Urothelium cell line (cell line): ENCODE measurements around the gene DIS3L2.
"Not testable (repeated sequence)": the region's sequence is repeated elsewhere in the genome, so short reads cannot be mapped to it uniquely, and the experiment has no call there.

Experiments used
- DNase-seq: peaks from one replicate; pipeline ENCODE4 v3.0.0; 2011; ENCODE audit warnings: low spot score, mixed read lengths
- FAIRE-seq: peaks from 2 replicates; lab custom pipeline; 2011; peaks lifted over from hg19 to GRCh38; lab: Jason Lieb, UNC

DIS3L2 gene

GRCh38 chr2:232377841-232378734, 416.6 kb downstream of the DIS3L2 start:
- FAIRE-seq (no peak), DNase-seq (peak; percentile 49)

- not testable (repeated sequence) for FAIRE-seq
- DNase-seq: peak; percentile 41
Observed at GRCh38 chr2:232378735-232379151, 417.2 kb downstream of the DIS3L2 start, which contains the start of gene ALPP. TSS of gene ALPP (plus strand) at chr2:232378751. CDS start at chr2:232378803, 52 bp downstream.

GRCh38 chr2:232379610-232380590, 418.4 kb downstream of the DIS3L2 start:
- DNase-seq, FAIRE-seq: not testable (repeated sequence)

GRCh38 chr2:232381204-232382031, 419.9 kb downstream of the DIS3L2 start:
- not testable (repeated sequence) for DNase-seq, FAIRE-seq

GRCh38 chr2:232382331-232383225, 421.1 kb downstream of the DIS3L2 start:
- no peak for DNase-seq

GRCh38 chr2:232384466-232384865, 423.0 kb downstream of the DIS3L2 start:
- DNase-seq (no peak), FAIRE-seq (no peak)

More at GRCh38 chr2:232382331-232383225, 421.1 kb downstream of the DIS3L2 start:
- FAIRE-seq: no peak

GRCh38 chr2:232385058-232385457, 423.5 kb downstream of the DIS3L2 start:
- FAIRE-seq, DNase-seq: not testable (repeated sequence)

GRCh38 chr2:232385660-232386489, 424.4 kb downstream of the DIS3L2 start:
- DNase-seq (peak; percentile 76), FAIRE-seq (peak; percentile 40)

GRCh38 chr2:232386490-232386739, 424.9 kb downstream of the DIS3L2 start:
- DNase-seq (no peak), FAIRE-seq (peak; percentile 27)
